Right ventricle myocardium superior (tissue), 1 donor: ENCODE measurements around the gene TSPAN11. TPM values are rescaled to one million over a fixed set of nuclear protein-coding genes. Genes with fewer than 3 reads are reported as not detected.
"Not testable (repeated sequence)": the region's sequence is repeated elsewhere in the genome, so short reads cannot be mapped to it uniquely, and the experiment has no call there.

Experiments
- ATAC-seq: fragments of 200-7000 bp; cut with Tn5 transposase; one replicate; pipeline ENCODE4 v1.9.1; 2020; ENCODE audit warnings: mild to moderate bottlenecking; ENCODE audit not compliant: poor library complexity
- DNase-seq: peaks from one replicate; pipeline ENCODE4 v3.0.0-alpha.2; 2020
- intact Hi-C: fragments of 100-400 bp; cut with DNase I; formaldehyde crosslinking; loops from one replicate; pipeline ENCODE4 v1.11.2; 2022
- total RNA-seq: library from RNA; stranded (reverse); fragmentation: NEBNext Ultra II Directional; extraction: Animal tissue kit (Norgen Biotek cat#: 25700); gene quantifications from one replicate; pipeline ENCODE4 v1.2.1, GENCODE V29; 2021
- donor health status: DM: no; HTN: yes; CAD: no; lungs with severe emphysema.

TSPAN11 gene
- total RNA-seq, 1 donor from 2014 or later = 1.9 TPM

DNA sequence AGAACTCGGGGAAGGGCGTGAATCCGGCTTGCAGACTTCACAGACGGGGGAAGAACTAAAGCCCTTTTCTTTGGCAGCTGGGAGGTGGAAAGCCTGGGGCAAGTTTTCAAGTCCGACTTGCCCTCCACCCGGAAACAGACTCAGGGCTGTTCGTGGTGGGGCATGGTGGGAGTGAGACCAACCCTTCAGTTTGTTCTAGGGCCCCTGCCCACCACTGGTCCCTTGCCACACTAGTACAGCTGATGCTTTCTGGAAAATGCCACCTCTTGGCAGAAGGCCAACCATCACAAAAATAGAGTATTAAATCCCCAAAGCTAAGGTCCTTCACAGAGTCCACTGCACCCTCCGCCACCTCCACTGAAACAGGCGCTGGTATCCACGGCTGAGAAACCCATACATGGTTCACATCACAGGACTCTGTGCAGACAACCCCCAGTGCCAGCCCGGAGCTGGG, 96.8 kb downstream of the TSPAN11 start:
- no peak for ATAC-seq
- DNase-seq = no peak
- intact Hi-C loops = no loop called here

DNA sequence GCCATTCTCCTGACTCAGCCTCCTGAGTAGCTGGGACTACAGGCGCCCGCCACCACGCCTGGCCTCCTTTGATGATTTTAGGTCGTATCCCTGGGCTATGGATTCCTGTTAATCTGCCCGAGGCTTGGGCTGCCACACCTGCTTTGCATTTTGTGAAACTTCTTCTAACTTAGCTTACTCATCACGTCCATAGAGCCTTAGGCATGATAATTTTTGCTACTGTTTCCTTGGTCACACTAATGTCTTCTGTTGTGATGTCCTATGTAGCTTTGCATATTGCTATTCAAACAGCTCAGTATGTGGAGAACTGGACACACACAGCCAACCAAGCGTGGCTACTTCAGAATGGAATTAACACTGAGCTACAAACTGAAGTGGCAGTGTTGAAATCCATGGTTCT, 99.7 kb downstream of the TSPAN11 start:
- ATAC-seq (no peak), DNase-seq (no peak)
- intact Hi-C loops = no loop called here

DNA sequence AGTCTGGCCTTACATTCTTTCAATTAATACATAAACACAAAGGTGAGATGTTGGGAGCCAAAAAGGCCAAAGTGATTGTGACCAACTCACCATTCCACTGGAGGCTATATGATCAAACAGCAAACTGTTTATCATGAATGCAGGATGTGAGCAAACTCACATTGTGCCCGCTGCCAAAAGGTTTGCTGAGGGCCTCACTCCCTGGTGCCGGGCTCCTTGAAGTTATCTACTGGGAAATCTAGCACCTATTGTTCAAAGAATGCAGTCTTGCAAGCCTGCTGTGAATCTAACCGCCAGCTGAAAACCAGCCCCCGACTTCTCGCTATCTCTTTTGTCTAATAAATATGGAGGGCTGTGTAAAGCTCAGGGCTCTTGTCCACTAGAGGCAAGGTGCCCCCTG, 100.5 kb downstream of the TSPAN11 start:
- intact Hi-C loops, ATAC-seq, DNase-seq: not testable (repeated sequence)

DNA sequence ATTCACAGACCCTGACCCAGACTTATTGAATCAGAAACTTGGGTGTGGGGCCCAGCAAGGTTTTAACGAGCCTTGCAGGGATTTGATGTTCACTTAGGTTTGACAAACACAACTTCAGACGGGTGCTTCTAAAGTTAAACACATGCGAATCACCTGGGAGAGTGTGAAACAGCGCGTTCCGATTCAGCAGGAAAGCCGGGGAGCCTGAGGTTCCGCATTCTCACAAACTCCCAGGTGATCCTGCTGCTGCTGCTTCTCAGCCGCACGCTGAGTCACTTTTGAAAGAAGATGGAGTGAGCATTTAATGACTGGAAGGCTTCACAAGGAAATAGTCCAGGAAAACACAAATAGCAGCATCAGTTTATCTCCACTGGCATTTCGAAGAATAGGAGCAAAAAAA, 102.9 kb downstream of the TSPAN11 start:
- intact Hi-C loops = no loop called here
- DNase-seq (no peak), ATAC-seq (peak; percentile 35)

DNA sequence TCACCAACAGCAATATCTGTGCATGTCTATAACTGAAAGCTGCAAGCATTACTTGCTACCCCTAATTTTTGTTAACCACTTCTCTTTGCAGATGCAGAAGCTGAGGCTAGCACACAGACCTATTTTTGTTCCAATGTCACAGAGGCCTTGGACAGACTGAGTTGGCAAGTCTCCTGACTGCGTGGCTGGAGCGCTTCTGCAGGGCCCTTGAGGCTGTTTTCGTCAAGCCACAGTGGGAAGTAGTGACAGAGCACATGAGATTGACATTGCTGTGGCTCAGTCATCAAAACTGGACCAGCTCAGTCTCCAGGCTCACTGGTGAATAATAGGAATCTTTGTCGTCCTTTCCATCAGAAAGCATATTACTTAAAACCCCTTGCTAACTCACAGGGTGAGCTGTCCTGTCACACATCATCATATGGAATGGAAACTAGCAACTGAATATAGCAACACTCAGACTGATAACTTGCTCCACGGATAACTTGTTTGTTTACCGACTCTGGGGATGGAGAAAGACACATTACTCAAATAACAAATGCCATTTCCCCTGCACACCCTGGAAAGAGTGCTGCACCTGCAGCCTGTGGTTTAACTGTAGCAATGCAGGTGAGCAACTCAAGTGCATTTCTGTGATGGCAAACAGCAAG, 103.5 kb downstream of the TSPAN11 start:
- DNase-seq (peak; percentile 73), ATAC-seq (peak; percentile 92)
- intact Hi-C loops = no loop called here

DNA sequence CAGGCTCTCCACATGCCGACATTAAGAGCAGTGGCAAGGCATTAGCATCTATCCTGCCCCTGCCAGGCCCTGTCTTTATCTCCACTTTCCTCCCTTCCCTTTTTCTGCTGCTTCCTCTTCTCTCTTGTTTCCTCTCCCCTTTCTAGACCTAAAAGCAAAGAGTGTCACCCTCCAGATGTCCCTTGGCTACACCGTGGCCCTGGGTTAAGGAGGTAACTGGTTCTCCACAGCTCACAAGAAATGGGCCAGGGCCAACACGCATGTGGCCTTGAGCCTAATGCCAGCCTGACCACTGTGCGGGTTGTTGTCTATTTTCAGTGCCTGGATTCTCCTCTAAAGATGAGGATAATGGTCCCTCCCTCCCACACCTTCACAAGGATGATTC, 105.4 kb downstream of the TSPAN11 start:
- intact Hi-C loops = no loop called here
- ATAC-seq = peak; percentile 19

DNA sequence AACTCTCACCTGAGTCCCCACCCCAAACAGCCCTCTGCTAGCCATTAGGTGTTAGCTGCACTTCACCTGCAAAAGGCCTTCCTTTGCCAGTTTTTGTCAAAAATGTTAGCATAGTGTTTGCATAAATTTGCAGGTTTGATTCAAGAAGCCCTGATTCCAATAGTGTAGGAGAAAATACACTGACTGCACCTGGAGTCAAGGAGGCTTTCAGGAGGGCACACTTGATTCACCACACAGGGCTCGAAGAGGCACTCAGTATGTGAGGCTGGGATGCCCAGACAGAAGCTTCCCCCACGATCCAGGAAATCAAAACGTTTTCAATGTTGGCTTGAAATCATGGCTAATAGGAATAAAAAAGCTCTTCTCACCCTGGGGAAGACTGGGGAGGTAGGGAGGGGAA, 106.6 kb downstream of the TSPAN11 start:
- no peak for DNase-seq
- intact Hi-C loops = no loop called here
- no peak for ATAC-seq

More for the DNA sequence above, 105.4 kb downstream of the TSPAN11 start:
- no peak for DNase-seq

DNA sequence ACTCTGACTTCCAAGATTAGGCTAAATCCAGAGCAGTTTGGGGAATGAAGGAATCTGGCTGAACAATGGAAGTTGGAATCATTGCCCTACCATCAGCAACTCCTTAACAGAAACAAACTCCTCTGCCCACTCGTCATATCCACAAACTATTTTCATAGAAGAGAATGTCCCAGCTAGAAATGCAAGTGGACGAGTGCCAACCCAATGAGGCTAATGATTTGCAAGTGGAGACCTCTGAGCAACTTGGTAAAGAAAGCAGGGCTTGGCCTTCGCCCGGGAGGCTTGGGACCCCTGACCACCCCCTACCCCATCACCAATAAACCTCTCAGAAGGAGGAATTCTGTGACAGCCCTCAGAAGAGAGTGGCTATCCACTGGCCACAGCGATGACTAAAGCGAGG, 107.1 kb downstream of the TSPAN11 start:
- no peak for ATAC-seq
- DNase-seq = no peak
- intact Hi-C loops = no loop called here

- ATAC-seq (no peak), DNase-seq (no peak)
- intact Hi-C loops = no loop called here
Observed at GRCh38 chr12:31034372-31034771, 107.8 kb downstream of the TSPAN11 start.

GRCh38 chr12:31035226-31035625, 108.7 kb downstream of the TSPAN11 start:
- DNase-seq (no peak), ATAC-seq (no peak)
- intact Hi-C loops = no loop called here

DNA sequence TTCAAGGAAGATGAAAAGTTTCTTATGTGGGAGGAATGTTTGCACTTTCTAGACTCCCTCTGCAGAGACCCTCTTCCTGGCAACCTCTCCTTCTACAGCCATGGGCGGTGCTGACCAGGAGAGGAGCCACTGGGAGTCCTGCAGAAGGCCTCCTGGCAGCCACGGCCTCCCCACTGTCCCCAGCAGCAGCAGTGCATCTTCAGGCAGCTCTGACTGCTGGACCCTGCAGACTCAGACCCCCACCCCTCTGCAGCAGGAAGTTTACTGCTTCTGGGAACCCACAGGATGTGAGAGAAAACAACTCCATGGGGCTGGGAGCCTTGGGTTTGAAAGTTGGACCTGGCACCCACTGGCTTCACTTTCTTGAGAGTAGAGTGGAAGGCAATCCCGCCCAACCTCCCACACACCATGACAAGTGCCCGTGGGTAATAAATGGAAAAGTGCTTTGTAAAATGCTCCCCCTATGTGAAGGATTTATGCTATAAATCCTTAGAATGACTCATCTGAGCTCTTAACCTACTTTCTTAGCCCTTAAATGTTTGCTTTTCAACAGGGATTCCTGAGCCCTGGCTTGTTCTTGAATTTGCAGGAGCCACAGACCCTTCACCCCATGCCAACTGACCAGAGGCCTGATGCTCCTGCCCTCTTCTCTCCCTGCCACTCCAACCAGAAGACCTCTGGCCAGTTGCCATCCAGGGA, 109.6 kb downstream of the TSPAN11 start:
- intact Hi-C loops = no loop called here
- no peak for ATAC-seq
- no peak for DNase-seq

DNA sequence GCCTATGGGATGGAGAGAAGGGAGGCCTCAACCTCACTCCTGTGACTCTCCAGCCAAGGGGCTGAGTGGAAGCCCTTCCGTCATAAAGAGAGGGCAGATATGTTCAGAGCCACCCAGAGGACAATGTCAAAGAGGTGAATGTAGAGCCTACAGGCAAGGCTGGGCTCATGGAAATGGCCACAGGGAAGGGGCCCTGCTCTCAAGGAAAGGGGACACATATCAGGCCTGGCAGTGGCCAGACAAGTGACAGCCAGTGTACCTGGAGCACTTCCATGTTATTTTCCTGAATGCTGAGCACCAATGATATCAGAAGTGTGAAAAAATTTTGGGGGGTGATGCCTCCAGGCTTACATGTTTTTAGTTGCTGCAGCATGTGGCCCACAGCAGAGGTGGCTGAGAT, 110.5 kb downstream of the TSPAN11 start:
- DNase-seq (no peak), ATAC-seq (peak; percentile 28)
- intact Hi-C loops = no loop called here

GRCh38 chr12:31037931-31038330, 111.4 kb downstream of the TSPAN11 start:
- intact Hi-C loops = no loop called here
- ATAC-seq (no peak), DNase-seq (no peak)

DNA sequence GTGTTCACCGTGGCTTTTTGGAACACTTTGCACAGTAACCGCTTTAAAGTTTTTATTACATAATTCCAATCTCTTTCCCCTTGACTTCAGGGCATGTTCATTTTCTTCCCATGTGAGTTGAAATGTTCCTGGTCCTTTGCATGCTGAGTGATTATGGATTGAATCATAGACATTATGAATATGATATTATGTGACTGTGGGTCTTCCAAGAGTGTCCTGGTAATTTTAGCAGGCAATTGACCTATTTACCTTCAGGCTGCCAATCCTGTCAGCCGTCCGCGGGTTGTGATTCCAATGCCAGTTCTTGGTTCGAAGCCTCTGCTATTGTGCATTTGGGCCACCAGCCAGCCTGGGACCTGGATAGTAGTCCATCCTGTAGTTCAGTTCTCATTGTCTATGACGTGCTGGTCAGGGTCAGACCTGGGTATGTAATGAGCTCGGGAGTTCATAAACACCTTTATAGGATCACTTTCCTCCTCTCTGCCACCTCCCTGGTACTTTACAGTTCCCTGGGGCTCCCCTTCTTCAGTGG, 114.6 kb downstream of the TSPAN11 start:
- DNase-seq (peak; percentile 53), ATAC-seq (peak; percentile 79)
- intact Hi-C loops = no loop called here

Other genes with a start within 250 kb of the TSPAN11 start
- 23.0 TPM for gene IPO8, start 230.9 kb upstream of the TSPAN11 start, total RNA-seq
- gene CAPRIN2, start 171.8 kb upstream of the TSPAN11 start, total RNA-seq = 21.2 TPM
- gene DDX11, start 147.1 kb downstream of the TSPAN11 start, total RNA-seq = 3.6 TPM